HG03520 (cell line): ENCODE data around the gene GOLGA5.
"Not testable (repeated sequence)": the region's sequence is repeated elsewhere in the genome, so short reads cannot be mapped to it uniquely, and the experiment has no call there.

ENCODE experiments used
- ATAC-seq: cut with Tn5 transposase; IDR thresholded peaks from one replicate; pipeline ENCODE4 v1.9.1; 2021; ENCODE audit warnings: mild to moderate bottlenecking, moderate library complexity; ENCODE audit not compliant: unreplicated experiment

The GOLGA5 gene, protein sequence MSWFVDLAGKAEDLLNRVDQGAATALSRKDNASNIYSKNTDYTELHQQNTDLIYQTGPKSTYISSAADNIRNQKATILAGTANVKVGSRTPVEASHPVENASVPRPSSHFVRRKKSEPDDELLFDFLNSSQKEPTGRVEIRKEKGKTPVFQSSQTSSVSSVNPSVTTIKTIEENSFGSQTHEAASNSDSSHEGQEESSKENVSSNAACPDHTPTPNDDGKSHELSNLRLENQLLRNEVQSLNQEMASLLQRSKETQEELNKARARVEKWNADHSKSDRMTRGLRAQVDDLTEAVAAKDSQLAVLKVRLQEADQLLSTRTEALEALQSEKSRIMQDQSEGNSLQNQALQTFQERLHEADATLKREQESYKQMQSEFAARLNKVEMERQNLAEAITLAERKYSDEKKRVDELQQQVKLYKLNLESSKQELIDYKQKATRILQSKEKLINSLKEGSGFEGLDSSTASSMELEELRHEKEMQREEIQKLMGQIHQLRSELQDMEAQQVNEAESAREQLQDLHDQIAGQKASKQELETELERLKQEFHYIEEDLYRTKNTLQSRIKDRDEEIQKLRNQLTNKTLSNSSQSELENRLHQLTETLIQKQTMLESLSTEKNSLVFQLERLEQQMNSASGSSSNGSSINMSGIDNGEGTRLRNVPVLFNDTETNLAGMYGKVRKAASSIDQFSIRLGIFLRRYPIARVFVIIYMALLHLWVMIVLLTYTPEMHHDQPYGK

GRCh38 chr14:92793709-92794546, at the start of gene GOLGA5:
TSS of gene GOLGA5 (plus strand) at chr14:92794305. CDS start at chr14:92797438, 3,133 bp downstream.
- ATAC-seq: peak; percentile 88

DNA sequence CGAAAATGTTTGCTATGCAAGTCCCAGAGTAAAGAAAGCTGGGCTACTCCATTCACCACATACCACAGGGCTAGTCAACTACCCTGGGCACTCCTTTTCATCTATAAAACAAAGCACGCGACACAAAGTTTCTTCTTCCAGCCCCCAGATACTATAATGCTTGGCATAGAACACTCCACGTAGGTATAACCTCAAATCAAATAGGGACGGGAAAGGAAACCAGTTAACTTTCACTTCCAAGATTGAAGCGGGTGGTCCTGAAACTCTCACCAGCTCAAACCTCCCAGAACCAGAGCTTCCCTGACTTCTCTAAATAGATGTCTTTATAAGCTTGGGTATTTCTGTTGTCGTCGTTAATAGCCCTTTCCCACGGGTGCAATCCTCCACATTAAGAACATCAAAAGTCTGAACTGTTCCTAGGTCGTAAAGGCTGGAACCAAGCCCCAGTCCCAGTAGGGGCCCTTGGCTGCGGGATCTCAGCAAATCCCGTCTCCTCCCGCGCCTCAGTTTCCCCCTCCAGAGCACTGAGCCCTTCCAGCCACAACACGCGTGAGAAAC, 46.3 kb upstream of the GOLGA5 start:
- ATAC-seq: no peak

DNA sequence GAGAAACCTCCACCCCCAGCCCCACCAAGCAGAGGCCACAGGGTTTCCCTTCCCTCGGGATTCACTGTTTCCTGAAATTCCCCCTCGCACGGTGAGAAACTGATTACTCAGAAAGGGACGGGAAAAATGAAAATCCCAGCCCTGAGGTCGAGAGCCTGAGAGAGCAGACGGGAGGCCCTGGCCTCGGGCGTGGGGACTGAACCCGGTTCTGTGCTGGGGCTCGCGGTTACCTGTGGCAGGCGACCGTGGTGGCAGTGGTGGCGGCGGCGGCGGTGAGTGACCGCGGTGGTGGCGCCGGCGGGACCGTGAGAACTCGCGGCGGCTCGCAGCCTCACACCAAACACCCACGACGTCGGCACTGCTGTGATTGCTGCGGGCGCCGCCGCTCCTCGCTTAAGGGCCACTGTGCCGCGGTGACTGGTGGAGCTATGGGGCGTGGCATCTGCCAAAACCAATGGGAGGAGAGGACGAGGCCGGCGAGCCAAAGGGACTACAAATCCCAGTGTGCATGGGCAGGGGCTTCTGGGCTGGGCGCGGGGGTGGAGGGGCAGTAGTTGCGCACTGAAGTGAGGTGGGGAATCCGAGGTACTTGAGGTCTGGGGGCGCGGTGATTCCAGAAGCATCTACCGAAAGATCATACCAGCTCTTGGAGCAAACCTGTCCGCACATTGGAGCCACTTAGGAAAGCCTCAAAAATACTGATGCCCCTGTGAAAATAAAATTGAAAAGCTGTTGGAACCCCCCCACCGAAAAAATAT, 45.7 kb upstream of the GOLGA5 start, which contains the start of gene LGMN:
TSS of gene LGMN (minus strand) at position 369 of the 758 bp plus-strand sequence. CDS start 15,841 bp downstream, outside the sequence.
- ATAC-seq: peak; percentile 76

GRCh38 chr14:92750222-92750728, 43.8 kb upstream of the GOLGA5 start:
- ATAC-seq: not testable (repeated sequence)

- ATAC-seq: no peak
Observed at GRCh38 chr14:92750994-92751400, 43.1 kb upstream of the GOLGA5 start.

- ATAC-seq: no peak
Observed at GRCh38 chr14:92751819-92752218, 42.3 kb upstream of the GOLGA5 start.

DNA sequence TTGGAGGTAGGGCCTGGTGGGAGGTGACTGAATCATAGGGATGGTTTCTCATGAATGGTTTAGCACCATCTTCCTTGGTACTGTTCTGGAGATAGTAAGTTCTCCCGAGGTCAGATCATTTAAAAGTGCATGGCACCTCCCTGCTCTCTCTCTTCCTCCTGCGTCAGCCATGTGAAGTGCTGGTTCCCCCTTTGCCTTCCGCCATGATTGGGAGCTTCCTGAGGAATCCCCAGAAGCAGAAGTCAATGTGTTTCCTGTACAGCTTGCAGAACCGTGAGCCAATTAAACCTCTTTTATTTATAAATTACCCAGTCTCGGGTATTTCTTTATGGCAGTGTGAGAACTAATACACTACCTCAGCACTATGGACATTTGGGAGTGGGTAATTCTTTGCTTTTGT, 40.9 kb upstream of the GOLGA5 start:
- no peak for ATAC-seq

- no peak for ATAC-seq
Observed at GRCh38 chr14:92754966-92755365, 39.1 kb upstream of the GOLGA5 start.

- no peak for ATAC-seq
Observed at GRCh38 chr14:92755495-92755894, 38.6 kb upstream of the GOLGA5 start.

GRCh38 chr14:92756446-92756845, 37.7 kb upstream of the GOLGA5 start:
- no peak for ATAC-seq

GRCh38 chr14:92759300-92759678, 34.8 kb upstream of the GOLGA5 start:
- no peak for ATAC-seq

- ATAC-seq: no peak
Observed at GRCh38 chr14:92759679-92760523, 34.2 kb upstream of the GOLGA5 start.

DNA sequence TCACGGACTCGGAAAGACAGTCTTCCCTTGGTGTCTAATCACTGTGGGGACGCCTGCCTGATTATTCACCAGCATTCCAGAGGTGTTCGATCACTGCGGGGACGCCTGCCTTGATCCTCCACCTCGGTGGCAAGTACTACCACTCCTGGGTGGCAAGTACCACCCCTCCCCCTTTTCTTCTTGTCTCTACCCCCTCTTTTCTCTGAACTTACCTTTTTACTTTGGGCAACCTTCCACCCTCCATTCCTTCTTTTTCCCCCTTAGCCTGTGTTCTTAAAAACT, 33.6 kb upstream of the GOLGA5 start:
- no peak for ATAC-seq

DNA sequence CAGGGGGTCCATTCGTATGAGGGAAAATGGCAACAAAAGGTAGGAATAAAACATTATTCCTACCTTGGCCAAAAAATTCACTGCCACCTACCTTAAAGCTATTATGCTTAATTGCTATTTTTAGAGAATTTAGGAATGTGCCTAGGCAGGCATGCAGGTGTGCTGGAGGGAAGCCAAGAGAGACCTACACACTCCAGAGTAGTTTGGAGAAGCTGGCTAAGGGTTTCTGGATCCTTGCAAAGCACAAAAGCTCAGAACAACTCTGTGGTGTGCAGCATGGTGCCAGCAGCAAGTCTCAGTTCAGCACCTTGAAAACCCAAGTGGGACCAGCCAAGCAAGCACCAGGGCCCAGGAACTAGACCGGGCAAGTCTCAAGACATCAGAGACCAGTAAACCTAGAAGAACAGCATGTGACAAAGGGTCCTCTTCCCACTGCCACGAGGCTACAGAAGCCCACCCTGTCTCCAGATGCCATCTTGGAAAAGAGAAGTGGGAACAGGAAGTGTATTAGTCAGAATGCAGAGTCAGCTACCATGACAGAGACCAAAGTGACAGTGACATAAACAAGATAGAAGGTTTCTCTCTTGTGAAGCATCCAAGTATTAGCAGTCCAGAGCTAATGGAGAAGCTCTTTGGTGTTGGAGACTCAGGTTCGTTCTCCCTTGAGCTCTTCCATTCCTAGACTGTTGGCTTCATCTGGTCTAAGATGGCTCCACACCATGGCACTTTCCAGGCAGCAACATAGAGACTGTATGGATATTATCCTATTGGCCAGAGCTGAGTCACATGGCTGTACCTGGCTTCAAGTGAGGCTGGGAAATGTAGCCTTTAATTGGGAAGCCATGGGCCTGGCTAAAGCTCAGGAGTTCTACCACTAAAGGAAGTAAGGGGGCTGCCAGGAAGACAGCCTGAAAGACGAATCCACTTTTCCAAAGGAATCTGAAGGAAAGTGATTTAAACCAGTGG, 30.2 kb upstream of the GOLGA5 start:
- not testable (repeated sequence) for ATAC-seq

GRCh38 chr14:92768236-92768635, 25.9 kb upstream of the GOLGA5 start:
- peak; percentile 83 for ATAC-seq

DNA sequence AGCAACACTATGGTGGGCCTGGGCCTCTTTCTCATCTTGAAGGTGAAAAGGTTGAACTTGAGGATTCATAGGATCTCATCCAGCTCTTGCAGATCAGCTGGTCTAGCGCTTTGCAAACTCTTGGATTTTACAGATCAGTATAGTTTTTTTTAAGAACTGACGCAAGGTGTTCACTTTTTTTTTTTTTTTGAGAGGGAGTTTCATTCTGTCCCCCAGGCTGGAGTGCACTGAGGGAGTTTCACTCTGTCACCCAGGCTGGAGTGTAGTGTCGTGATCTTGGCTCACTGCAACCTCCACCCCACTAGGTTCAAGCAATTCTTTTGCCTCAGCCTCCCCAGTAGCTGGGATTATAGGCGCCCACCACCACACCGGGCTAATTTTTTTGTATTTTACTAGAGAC, 25.3 kb upstream of the GOLGA5 start:
- ATAC-seq: no peak

DNA sequence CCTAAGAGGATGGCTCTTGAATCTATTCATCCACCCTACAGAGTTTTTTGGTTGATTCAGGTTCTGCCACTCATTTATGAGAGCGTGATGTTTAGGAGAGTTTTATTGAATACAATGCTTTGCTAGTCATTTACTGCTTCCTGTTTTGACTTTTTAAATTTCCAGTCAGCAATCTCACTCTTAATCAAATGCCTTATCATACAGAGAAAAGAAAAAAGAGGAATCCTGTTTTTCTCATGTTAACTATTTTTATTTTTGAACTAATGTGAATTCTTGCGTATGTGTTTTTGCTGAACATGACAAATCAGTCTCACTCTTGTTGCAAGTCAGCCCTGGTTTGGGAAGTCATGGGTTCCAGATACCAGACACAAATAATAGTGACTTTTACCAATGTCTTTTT, 23.6 kb upstream of the GOLGA5 start:
- no peak for ATAC-seq

DNA sequence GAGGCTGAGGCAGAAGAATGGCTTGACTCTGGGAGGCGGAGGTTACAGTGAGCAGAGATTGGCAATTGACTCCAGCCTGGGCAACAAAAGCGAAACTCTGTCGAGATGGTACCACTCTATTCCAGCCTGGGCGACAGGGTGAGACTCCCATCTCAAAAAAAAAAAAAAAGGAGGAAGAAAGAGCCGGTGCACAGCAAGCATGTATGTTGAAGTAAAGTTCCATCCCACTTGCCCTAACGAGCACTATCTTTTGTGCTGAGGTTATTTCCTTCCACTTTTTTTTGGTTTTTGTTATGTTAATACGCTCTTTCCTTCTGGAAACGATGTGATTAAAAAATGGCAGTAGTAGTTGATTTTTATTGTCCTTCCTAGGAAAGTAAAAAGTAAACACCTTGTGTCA, 19.5 kb upstream of the GOLGA5 start:
- no peak for ATAC-seq
